OCI-LY1 (cell line): ENCODE measurements around the gene RYR1.

Source experiments
- CTCF ChIP-seq: fragments of 200-600 bp; sonication (generic), shearing (Covaris generic); IDR thresholded peaks from 2 replicates; pipeline ENCODE4 v1.5.1; 2017; ENCODE audit warnings: mild to moderate bottlenecking, antibody characterized with exemption, low read length, moderate library complexity, mixed read lengths
- EZH2 ChIP-seq: fragments of 200-600 bp; sonication (generic), shearing (Covaris generic); IDR thresholded peaks from 2 replicates; pipeline ENCODE4 v1.8.0; 2017; ENCODE audit warnings: borderline replicate concordance, mixed run types, mild to moderate bottlenecking, antibody characterized with exemption, low read length, moderate library complexity, mixed read lengths

DNA sequence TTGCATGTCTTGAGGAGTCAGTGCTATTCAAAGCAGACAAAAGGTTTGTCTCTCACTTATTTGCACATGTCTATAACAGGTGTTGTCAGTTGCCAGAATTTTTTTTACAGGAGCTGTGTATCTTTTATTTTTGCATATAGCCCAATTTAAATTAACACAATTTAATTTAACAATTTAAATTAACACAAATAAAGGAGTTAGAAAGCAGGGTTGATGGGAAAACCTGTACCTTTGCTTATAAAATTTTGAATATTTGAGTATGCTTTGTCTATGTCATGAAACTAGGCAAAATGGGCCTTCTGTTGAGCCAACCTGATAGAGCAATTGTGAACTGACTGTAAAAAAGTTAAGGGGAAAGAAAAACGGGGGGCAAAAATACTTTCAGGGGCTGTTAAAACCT lies 106.3 kb downstream of the RYR1 start:
- TF ChIP-seq EZH2 (no peak), CTCF (no peak)
